SK-N-SH (cell line): ENCODE results near the gene GPM6B. TPM values are rescaled to one million over a fixed set of nuclear protein-coding genes. Genes with fewer than 3 reads are reported as not detected.

Experiments used
- CTCF ChIA-PET: fragments of 300-600, 350-600 bp; formaldehyde crosslinking; extraction: SDS; loops from one replicate; lab custom pipeline; 2021; lab: Yijun Ruan, JAX
- POLR2A ChIA-PET: fragments of 350-600 bp; sonication (Branson Sonifier 250); formaldehyde crosslinking; extraction: SDS; loops from one replicate; lab custom pipeline; 2020; ENCODE audit warnings: antibody characterized with exemption, inconsistent platforms; lab: Yijun Ruan, JAX
- DNase-seq: peaks from one replicate; pipeline ENCODE4 v3.0.0; 2012
- H2AFZ ChIP-seq: fragments of 200-600 bp; sonication (generic); 2 replicates; pipeline ENCODE4 v1.8.1; 2016; ENCODE audit warnings: antibody characterized with exemption, mild to moderate bottlenecking, low read depth
- H3F3A ChIP-seq: fragments of 200-600 bp; sonication (generic); replicated peaks from 2 replicates; pipeline ENCODE3; 2016; ENCODE audit warnings: antibody characterized with exemption, mild to moderate bottlenecking; ENCODE audit not compliant: insufficient read depth
- H3K27ac ChIP-seq, 2 experiments: fragments of 200-500 bp in 1 of 2; fragments of 200-600 bp in 1 of 2; sonication (Bioruptor generic) in 1 of 2; sonication (generic), shearing (Covaris generic) in 1 of 2; 2 replicates each; pipeline versions ENCODE4 v1.5.1 to v1.6.1; 2014 to 2016; ENCODE audit warnings: low read depth in 2 of 2, inconsistent platforms in 1 of 2, low read length in 1 of 2, mild to moderate bottlenecking in 1 of 2, mixed read lengths in 1 of 2
- H3K27me3 ChIP-seq: fragments of 200-600 bp; sonication (generic), shearing (Covaris generic); 2 replicates; pipeline ENCODE4 v1.6.1; 2016; ENCODE audit warnings: mixed run types; ENCODE audit not compliant: insufficient read depth
- H3K36me3 ChIP-seq, 2 experiments: fragments of 200-500 bp in 1 of 2; fragments of 200-600 bp in 1 of 2; sonication (Bioruptor generic) in 1 of 2; sonication (generic) in 1 of 2; replicated peaks in 1 of 2; 2 replicates each; pipeline versions ENCODE3 to v1.5.1; 2014 to 2016; ENCODE audit warnings: low read length in 1 of 2, mild to moderate bottlenecking in 1 of 2; ENCODE audit not compliant: insufficient read depth in 2 of 2, control insufficient read depth in 1 of 2
- H3K4me1 ChIP-seq, 2 experiments: fragments of 200-500 bp in 1 of 2; fragments of 200-600 bp in 1 of 2; sonication (Bioruptor generic) in 1 of 2; sonication (generic), shearing (Covaris generic) in 1 of 2; 2 replicates each; pipeline versions ENCODE4 v1.5.1 to v1.6.1; 2014 to 2016; ENCODE audit warnings: low read depth in 1 of 2, low read length in 1 of 2, mixed run types in 1 of 2; ENCODE audit not compliant: insufficient read depth in 2 of 2, control insufficient read depth in 1 of 2
- H3K4me2 ChIP-seq: fragments of 200-600 bp; sonication (generic), shearing (Covaris generic); 2 replicates; pipeline ENCODE4 v1.6.1; 2017; ENCODE audit warnings: mixed run types
- H3K4me3 ChIP-seq, 2 experiments: fragments of 200-500 bp in 1 of 2; fragments of 200-600 bp in 1 of 2; sonication (Bioruptor generic) in 1 of 2; sonication (generic), shearing (Covaris generic) in 1 of 2; 2 replicates each; pipeline versions ENCODE4 v1.5.1 to v1.8.1; 2014 to 2016; ENCODE audit warnings: low read depth in 2 of 2, inconsistent platforms in 1 of 2, low read length in 1 of 2, mild to moderate bottlenecking in 1 of 2, mixed read lengths in 1 of 2, moderate library complexity in 1 of 2
- H3K79me2 ChIP-seq: fragments of 200-600 bp; sonication (generic); 2 replicates; pipeline ENCODE4 v1.8.1; 2017; ENCODE audit warnings: mild to moderate bottlenecking; ENCODE audit not compliant: insufficient read depth
- H3K9ac ChIP-seq: fragments of 200-600 bp; sonication (generic); 2 replicates; pipeline ENCODE4 v1.6.1; 2017; ENCODE audit warnings: mixed run types
- H3K9me2 ChIP-seq: fragments of 200-600 bp; sonication (generic); 2 replicates; pipeline ENCODE4 v1.6.1; 2017; ENCODE audit warnings: mixed run types
- H3K9me3 ChIP-seq: fragments of 200-600 bp; sonication (generic); 2 replicates; pipeline ENCODE4 v1.6.1; 2017; ENCODE audit warnings: mixed run types, mild to moderate bottlenecking, moderate library complexity
- H4K20me1 ChIP-seq: fragments of 200-600 bp; sonication (generic); 2 replicates; pipeline ENCODE4 v1.6.1; 2017; ENCODE audit warnings: mild to moderate bottlenecking, mixed run types; ENCODE audit not compliant: insufficient read depth
- ELF1 ChIP-seq: IDR thresholded peaks from 2 replicates; pipeline ENCODE4 v1.4.0; 2012
- EP300 ChIP-seq, 2 experiments: IDR thresholded peaks; 2 replicates each; pipeline versions ENCODE4 v1.4.0 to v1.6.1; 2012; ENCODE audit warnings: borderline replicate concordance in 1 of 2, low read depth in 1 of 2, low read length in 1 of 2
- FOXM1 ChIP-seq: IDR thresholded peaks from 2 replicates; pipeline ENCODE4 v1.4.0; 2012; ENCODE audit warnings: low read depth, mild to moderate bottlenecking
- GABPA ChIP-seq: IDR thresholded peaks from 2 replicates; pipeline ENCODE4 v1.4.0; 2012; ENCODE audit warnings: low read depth, mild to moderate bottlenecking
- JUND ChIP-seq: IDR thresholded peaks from 2 replicates; pipeline ENCODE4 v1.4.0; 2012
- MEF2A ChIP-seq: IDR thresholded peaks from 2 replicates; pipeline ENCODE4 v1.4.0; 2012; ENCODE audit warnings: low read depth, borderline replicate concordance
- RXRA ChIP-seq: IDR thresholded peaks from 2 replicates; pipeline ENCODE4 v1.4.0; 2012; ENCODE audit warnings: low read depth, mild to moderate bottlenecking, borderline replicate concordance
- SMC3 ChIP-seq: IDR thresholded peaks from 2 replicates; pipeline ENCODE4 v1.6.1; 2012; ENCODE audit warnings: low read depth, low read length, improper control_type of control experiment
- TCF12 ChIP-seq: IDR thresholded peaks from 2 replicates; pipeline ENCODE4 v1.4.0; 2012
- USF1 ChIP-seq: IDR thresholded peaks from 2 replicates; pipeline ENCODE4 v1.4.0; 2012; ENCODE audit warnings: low read depth, borderline replicate concordance
- ZBTB33 ChIP-seq: IDR thresholded peaks from 2 replicates; pipeline ENCODE4 v1.4.0; 2012; ENCODE audit warnings: low read depth, borderline replicate concordance
- WGBS: methylation state at CpG from one replicate; pipeline ENCODE4 v1.1.6; 2017; ENCODE audit warnings: low lambda C conversion rate; 5-methylcytosine and 5-hydroxymethylcytosine counted together
- polyA plus RNA-seq, 3 experiments: library from polyadenylated mRNA; depleted of rRNA; stranded (reverse); fragments of >200 nt; gene quantifications; 2 replicates each; pipeline ENCODE4 v1.2.3, GENCODE V29; 2012
- TF ChIP-seq, protein P1 (sequence below): IDR thresholded peaks from 2 replicates; pipeline ENCODE4 v1.6.1; 2012; ENCODE audit warnings: mild to moderate bottlenecking, low read depth, low read length, moderate library complexity
- TF ChIP-seq, protein P2 (sequence below): IDR thresholded peaks from 2 replicates; pipeline ENCODE4; 2012

GPM6B gene
- polyA plus RNA-seq, 1 of the 3 experiments (the other 2 are of a cell fraction): 1.2 TPM

DNA sequence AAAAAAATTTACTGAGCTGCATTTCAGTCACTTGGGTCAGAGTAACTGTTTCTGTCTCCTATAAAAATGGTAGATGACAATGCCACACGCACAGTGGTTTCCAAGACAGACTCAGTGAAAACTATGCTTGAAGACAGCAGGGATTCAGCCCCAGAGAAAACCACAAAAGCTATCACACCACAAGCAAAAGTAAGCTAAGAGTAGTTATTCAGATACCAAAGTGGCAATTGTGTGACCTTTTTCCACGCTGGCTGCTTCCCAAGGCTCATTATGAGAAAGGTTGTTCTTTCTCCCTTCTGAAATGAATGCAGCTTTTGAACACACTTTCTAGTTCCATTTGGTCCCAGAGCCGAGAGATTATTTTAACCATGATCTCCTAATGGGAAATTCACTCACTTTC, 46.4 kb upstream of the GPM6B start:
- ChIA-PET CTCF (no interaction called here), POLR2A (no interaction called here)
- no peaks in the 10 kb centered on the region for H4K20me1 ChIP-seq
- no peaks in the 10 kb centered on the region for H3K9me3 ChIP-seq
- WGBS: 32% methylated on average over 3 of the region's 3 CpGs
- no peak for TF ChIP-seq MEF2A
- TF ChIP-seq TCF12: no peak
- TF ChIP-seq RXRA: no peak
- no peak for TF ChIP-seq USF1
- no peak for TF ChIP-seq ZBTB33
- no peak for TF ChIP-seq EP300 (IDR thresholded peaks at IDR 0.05; ENCODE audit: borderline replicate concordance in 1 of 2, low read depth in 1 of 2, low read length in 1 of 2)
- no peak overlapping the region for H3K27ac ChIP-seq
- no peaks in the 10 kb centered on the region for H3F3A ChIP-seq
- no peak overlapping the region for H2AFZ ChIP-seq
- H3K9me2 ChIP-seq: no peaks in the 10 kb centered on the region
- no peaks in the 10 kb centered on the region for H3K4me1 ChIP-seq
- H3K4me3 ChIP-seq: no peak overlapping the region
- H3K27me3 ChIP-seq: no peaks in the 10 kb centered on the region; the same call in 1 of the 2 replicates
- H3K36me3 ChIP-seq: no peaks in the 10 kb centered on the region
- no peaks in the 10 kb centered on the region for H3K79me2 ChIP-seq
- DNase-seq: no peak
- no peak overlapping the region for H3K9ac ChIP-seq
- no peak overlapping the region for H3K4me2 ChIP-seq

- WGBS: 8% methylated on average over 1 of the region's 1 CpG
- Histone ChIP-seq H3K27me3 (no peaks in the 10 kb centered on the region), H3K36me3 (no peaks in the 10 kb centered on the region), H3K4me1 (no peaks in the 10 kb centered on the region), H3K4me3 (no peak overlapping the region), H3K9me3 (no peaks in the 10 kb centered on the region), H3K27ac (no peak overlapping the region), H2AFZ (no peak overlapping the region), H3K9ac (no peak overlapping the region), H4K20me1 (no peaks in the 10 kb centered on the region), H3F3A (no peaks in the 10 kb centered on the region), H3K9me2 (no peaks in the 10 kb centered on the region), H3K4me2 (no peak overlapping the region), H3K79me2 (no peaks in the 10 kb centered on the region)
- POLR2A ChIA-PET: no interaction called here
- DNase-seq: no peak
- CTCF ChIA-PET: interaction anchor here (0.8 to 1.3 kb wide), 2 partner anchors 12 to 353 kb away, joined by 3 to 5 read pairs; no protein-coding TSS in a partner anchor
- TF ChIP-seq, protein P1, sequence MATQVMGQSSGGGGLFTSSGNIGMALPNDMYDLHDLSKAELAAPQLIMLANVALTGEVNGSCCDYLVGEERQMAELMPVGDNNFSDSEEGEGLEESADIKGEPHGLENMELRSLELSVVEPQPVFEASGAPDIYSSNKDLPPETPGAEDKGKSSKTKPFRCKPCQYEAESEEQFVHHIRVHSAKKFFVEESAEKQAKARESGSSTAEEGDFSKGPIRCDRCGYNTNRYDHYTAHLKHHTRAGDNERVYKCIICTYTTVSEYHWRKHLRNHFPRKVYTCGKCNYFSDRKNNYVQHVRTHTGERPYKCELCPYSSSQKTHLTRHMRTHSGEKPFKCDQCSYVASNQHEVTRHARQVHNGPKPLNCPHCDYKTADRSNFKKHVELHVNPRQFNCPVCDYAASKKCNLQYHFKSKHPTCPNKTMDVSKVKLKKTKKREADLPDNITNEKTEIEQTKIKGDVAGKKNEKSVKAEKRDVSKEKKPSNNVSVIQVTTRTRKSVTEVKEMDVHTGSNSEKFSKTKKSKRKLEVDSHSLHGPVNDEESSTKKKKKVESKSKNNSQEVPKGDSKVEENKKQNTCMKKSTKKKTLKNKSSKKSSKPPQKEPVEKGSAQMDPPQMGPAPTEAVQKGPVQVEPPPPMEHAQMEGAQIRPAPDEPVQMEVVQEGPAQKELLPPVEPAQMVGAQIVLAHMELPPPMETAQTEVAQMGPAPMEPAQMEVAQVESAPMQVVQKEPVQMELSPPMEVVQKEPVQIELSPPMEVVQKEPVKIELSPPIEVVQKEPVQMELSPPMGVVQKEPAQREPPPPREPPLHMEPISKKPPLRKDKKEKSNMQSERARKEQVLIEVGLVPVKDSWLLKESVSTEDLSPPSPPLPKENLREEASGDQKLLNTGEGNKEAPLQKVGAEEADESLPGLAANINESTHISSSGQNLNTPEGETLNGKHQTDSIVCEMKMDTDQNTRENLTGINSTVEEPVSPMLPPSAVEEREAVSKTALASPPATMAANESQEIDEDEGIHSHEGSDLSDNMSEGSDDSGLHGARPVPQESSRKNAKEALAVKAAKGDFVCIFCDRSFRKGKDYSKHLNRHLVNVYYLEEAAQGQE: no peak
- no peak for TF ChIP-seq ELF1
- no peak for TF ChIP-seq JUND
- no peak for TF ChIP-seq EP300 (IDR thresholded peaks at IDR 0.05; ENCODE audit: borderline replicate concordance in 1 of 2, low read depth in 1 of 2, low read length in 1 of 2)
- TF ChIP-seq GABPA: no peak
- TF ChIP-seq, protein P2, sequence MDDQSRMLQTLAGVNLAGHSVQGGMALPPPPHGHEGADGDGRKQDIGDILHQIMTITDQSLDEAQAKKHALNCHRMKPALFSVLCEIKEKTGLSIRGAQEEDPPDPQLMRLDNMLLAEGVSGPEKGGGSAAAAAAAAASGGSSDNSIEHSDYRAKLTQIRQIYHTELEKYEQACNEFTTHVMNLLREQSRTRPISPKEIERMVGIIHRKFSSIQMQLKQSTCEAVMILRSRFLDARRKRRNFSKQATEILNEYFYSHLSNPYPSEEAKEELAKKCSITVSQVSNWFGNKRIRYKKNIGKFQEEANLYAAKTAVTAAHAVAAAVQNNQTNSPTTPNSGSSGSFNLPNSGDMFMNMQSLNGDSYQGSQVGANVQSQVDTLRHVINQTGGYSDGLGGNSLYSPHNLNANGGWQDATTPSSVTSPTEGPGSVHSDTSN: no peak
- no peak for TF ChIP-seq SMC3
- TF ChIP-seq FOXM1: no peak
These were observed 42.8 kb upstream of the GPM6B start for GRCh38 chrX:13859724-13860123.
